Calu3 (cell line): ENCODE measurements around the gene ASB10. TPM values are rescaled to one million over a fixed set of nuclear protein-coding genes. Genes with fewer than 3 reads are reported as not detected.

Experiments
- BruUV-seq: library from RNA; stranded (reverse); fragments of 400-500 nt; replicated peaks from 2 replicates; lab custom pipeline; 2021; lab: Mats Ljungman, UMichigan
- CTCF ChIA-PET: fragments of 300-600 bp; sonication (Branson Sonifier 250); formaldehyde crosslinking; loops from one replicate; lab custom pipeline; 2022; ENCODE audit warnings: antibody characterized with exemption; lab: Charles Lee
- DNase-seq: peaks from one replicate; pipeline ENCODE4 v3.0.0; 2022
- H3K27ac Mint-ChIP-seq: one replicate; pipeline ENCODE4 v1.8.0; 2022; ENCODE audit warnings: mixed read lengths; ENCODE audit not compliant: unreplicated experiment
- H3K27me3 Mint-ChIP-seq: one replicate; pipeline ENCODE4 v1.8.0; 2022; ENCODE audit warnings: mixed read lengths; ENCODE audit not compliant: unreplicated experiment
- H3K36me3 Mint-ChIP-seq: one replicate; pipeline ENCODE4 v1.8.0; 2022; ENCODE audit warnings: mild to moderate bottlenecking, moderate library complexity, mixed read lengths; ENCODE audit not compliant: insufficient read depth, unreplicated experiment
- H3K4me1 Mint-ChIP-seq: one replicate; pipeline ENCODE4 v1.8.0; 2022; ENCODE audit warnings: mild to moderate bottlenecking, low read depth, mixed read lengths; ENCODE audit not compliant: unreplicated experiment
- H3K4me3 Mint-ChIP-seq: one replicate; pipeline ENCODE4 v1.8.0; 2022; ENCODE audit warnings: mild to moderate bottlenecking, low read depth, moderate library complexity, mixed read lengths; ENCODE audit not compliant: unreplicated experiment
- H3K9me3 Mint-ChIP-seq: one replicate; pipeline ENCODE4 v1.8.0; 2022; ENCODE audit warnings: low read depth, mixed read lengths; ENCODE audit not compliant: unreplicated experiment
- intact Hi-C: fragments of 100-400 bp; cut with micrococcal nuclease; formaldehyde crosslinking; loops from one replicate; pipeline ENCODE4 v1.10.0; 2022; ENCODE audit not compliant: unreplicated experiment
- total RNA-seq: library from RNA; stranded (reverse); gene quantifications from 2 replicates; pipeline ENCODE4 v1.2.3, GENCODE V29; 2022
- TF ChIP-seq, protein P1 (sequence below): fragments of 200-600 bp; IDR thresholded peaks from one replicate; pipeline ENCODE4 v1.8.0; 2022; ENCODE audit warnings: antibody characterized with exemption; ENCODE audit not compliant: unreplicated experiment

The ASB10 gene
- total RNA-seq, 1 experiment from 2014 or later = not detected

GRCh38 chr7:151150388-151150787 is 36.7 kb downstream of the ASB10 start:
- CTCF ChIA-PET = no interaction called here
- peaks cover 8% of the 10 kb centered on the region for H3K27me3 Mint-ChIP-seq
- H3K4me1 Mint-ChIP-seq = no peaks in the 10 kb centered on the region
- TF ChIP-seq, protein P1, sequence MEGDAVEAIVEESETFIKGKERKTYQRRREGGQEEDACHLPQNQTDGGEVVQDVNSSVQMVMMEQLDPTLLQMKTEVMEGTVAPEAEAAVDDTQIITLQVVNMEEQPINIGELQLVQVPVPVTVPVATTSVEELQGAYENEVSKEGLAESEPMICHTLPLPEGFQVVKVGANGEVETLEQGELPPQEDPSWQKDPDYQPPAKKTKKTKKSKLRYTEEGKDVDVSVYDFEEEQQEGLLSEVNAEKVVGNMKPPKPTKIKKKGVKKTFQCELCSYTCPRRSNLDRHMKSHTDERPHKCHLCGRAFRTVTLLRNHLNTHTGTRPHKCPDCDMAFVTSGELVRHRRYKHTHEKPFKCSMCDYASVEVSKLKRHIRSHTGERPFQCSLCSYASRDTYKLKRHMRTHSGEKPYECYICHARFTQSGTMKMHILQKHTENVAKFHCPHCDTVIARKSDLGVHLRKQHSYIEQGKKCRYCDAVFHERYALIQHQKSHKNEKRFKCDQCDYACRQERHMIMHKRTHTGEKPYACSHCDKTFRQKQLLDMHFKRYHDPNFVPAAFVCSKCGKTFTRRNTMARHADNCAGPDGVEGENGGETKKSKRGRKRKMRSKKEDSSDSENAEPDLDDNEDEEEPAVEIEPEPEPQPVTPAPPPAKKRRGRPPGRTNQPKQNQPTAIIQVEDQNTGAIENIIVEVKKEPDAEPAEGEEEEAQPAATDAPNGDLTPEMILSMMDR = no peak
- no peaks in the 10 kb centered on the region for H3K36me3 Mint-ChIP-seq
- intact Hi-C loops = no loop called here
- no peak overlapping the region for H3K27ac Mint-ChIP-seq
- no peak for DNase-seq
- BruUV-seq = no TSS peak
- no peaks in the 10 kb centered on the region for H3K9me3 Mint-ChIP-seq
- no peak overlapping the region for H3K4me3 Mint-ChIP-seq

- intact Hi-C loops = no loop called here
- Mint-ChIP-seq H3K27me3 (no peaks in the 10 kb centered on the region), H3K36me3 (peaks cover 10% of the 10 kb centered on the region), H3K4me1 (no peaks in the 10 kb centered on the region), H3K9me3 (no peaks in the 10 kb centered on the region), H3K27ac (no peak overlapping the region), H3K4me3 (no peak overlapping the region)
- BruUV-seq = no TSS peak
- TF ChIP-seq, protein P1 = no peak
- CTCF ChIA-PET = interaction anchor here (1.4 kb wide), 1 partner anchor 25 kb away, joined by 4 read pairs; no protein-coding TSS in a partner anchor
- no peak for DNase-seq
Measured at GRCh38 chr7:151148319-151149259, 38.5 kb downstream of the ASB10 start.

GRCh38 chr7:151146761-151147160 is 40.3 kb downstream of the ASB10 start:
- CTCF ChIA-PET = interaction anchor here (0.7 kb wide), 1 partner anchor 1498 kb away, joined by 6 read pairs; no protein-coding TSS in a partner anchor
- intact Hi-C loops = no loop called here
- H3K27ac Mint-ChIP-seq = no peak overlapping the region
- TF ChIP-seq, protein P1 = no peak
- H3K36me3 Mint-ChIP-seq = peaks cover 25% of the 10 kb centered on the region
- H3K27me3 Mint-ChIP-seq = no peaks in the 10 kb centered on the region
- DNase-seq = no peak
- no peak overlapping the region for H3K4me3 Mint-ChIP-seq
- BruUV-seq = no TSS peak
- H3K9me3 Mint-ChIP-seq = no peaks in the 10 kb centered on the region
- no peaks in the 10 kb centered on the region for H3K4me1 Mint-ChIP-seq

- no TSS peak for BruUV-seq
- intact Hi-C loops = no loop called here
- H3K36me3 Mint-ChIP-seq = peaks cover 26% of the 10 kb centered on the region
- H3K9me3 Mint-ChIP-seq = no peaks in the 10 kb centered on the region
- TF ChIP-seq, protein P1 = no peak
- H3K4me3 Mint-ChIP-seq = no peak overlapping the region
- CTCF ChIA-PET = no interaction called here
- no peak for DNase-seq
- no peak overlapping the region for H3K27ac Mint-ChIP-seq
- no peaks in the 10 kb centered on the region for H3K27me3 Mint-ChIP-seq
- H3K4me1 Mint-ChIP-seq = no peaks in the 10 kb centered on the region
Measured at GRCh38 chr7:151144387-151144786, 42.7 kb downstream of the ASB10 start.
